Skin epidermis (tissue), 12 donors: ENCODE data around the gene SYNPO.

Experiments
- H3K27ac ChIP-seq, 21 experiments: fragments of 200-600 bp; sonication (generic) in 11 of 21; one replicate each; pipeline ENCODE4 v1.5.0; 2020; ENCODE audit warnings: mild to moderate bottlenecking in 3 of 21, inconsistent platforms in 2 of 21, moderate library complexity in 2 of 21
- H3K4me3 ChIP-seq, 7 experiments: fragments of 200-600 bp; sonication (generic) in 2 of 7; one replicate each; pipeline ENCODE4 v1.5.0; 2020; ENCODE audit warnings: inconsistent platforms in 2 of 7, mild to moderate bottlenecking in 2 of 7, moderate library complexity in 1 of 7

The SYNPO gene

GRCh38 chr5:150604894-150605440 is 35.5 kb upstream of the SYNPO start:
- Histone ChIP-seq H3K27ac (no peak overlapping the region), H3K4me3 (no peak overlapping the region)

DNA sequence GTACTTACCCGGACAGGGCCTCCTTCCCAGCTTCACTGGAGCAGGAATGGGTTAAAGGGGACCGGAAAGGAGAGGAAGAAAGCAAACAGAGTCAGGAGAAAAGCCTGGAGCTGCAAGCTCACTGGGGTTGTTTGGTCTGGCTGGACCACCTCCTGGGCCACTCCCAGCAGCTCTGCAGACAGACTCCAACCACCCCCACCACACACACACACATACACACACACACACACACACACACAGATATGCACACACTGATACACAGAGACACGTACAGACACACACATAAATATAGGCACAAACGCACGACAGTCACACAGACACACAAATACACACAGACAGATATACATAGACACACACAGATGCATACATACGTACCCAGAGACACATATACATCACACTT is 34.9 kb upstream of the SYNPO start:
- no peak overlapping the region for H3K27ac ChIP-seq
- no peak overlapping the region for H3K4me3 ChIP-seq

DNA sequence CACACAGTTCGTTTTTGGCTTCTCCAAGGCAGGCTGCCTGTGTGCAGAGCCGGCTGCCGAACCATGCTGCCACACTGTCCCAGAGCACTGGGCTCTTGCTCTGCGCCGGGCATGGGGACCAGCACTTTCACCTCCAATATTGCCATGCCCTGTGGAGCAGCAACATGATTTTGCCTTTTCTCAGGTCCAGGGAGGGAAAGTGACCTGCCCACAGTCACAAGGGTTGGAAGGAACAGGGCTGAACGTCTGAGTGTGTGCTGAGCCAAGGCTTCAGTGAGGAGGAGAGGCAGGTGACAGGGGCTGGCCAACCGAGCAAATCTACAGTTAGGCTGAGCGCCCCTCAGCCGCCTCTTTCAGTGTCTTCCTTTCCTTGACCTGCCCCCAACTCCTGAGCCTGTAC is 34.0 kb upstream of the SYNPO start:
- Histone ChIP-seq H3K27ac (no peak overlapping the region), H3K4me3 (no peak overlapping the region)

DNA sequence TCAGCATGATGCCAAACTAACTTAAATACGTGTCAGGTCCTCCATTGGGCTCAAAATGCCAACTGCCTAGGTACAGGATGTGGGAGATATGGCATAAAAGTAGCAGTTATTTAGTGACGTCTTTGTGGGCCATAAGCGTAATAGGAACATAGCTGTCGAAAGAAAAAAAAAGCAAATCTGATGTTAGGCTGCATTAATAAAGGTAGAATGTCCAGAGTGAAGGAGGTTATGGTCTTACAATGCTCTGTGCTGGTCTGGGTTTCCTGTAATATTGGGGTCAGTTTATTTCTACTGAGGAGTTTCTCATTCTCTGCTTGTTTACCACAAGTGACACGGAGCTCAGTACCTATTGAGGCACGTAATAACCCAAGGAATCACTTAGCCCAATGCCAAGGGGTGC is 33.4 kb upstream of the SYNPO start:
- Histone ChIP-seq H3K27ac (no peak overlapping the region), H3K4me3 (no peak overlapping the region)

GRCh38 chr5:150607991-150608390 is 32.5 kb upstream of the SYNPO start:
- no peak overlapping the region for H3K4me3 ChIP-seq
- no peak overlapping the region for H3K27ac ChIP-seq

GRCh38 chr5:150608991-150609390 is 31.5 kb upstream of the SYNPO start:
- Histone ChIP-seq H3K4me3 (no peak overlapping the region), H3K27ac (no peak overlapping the region)

DNA sequence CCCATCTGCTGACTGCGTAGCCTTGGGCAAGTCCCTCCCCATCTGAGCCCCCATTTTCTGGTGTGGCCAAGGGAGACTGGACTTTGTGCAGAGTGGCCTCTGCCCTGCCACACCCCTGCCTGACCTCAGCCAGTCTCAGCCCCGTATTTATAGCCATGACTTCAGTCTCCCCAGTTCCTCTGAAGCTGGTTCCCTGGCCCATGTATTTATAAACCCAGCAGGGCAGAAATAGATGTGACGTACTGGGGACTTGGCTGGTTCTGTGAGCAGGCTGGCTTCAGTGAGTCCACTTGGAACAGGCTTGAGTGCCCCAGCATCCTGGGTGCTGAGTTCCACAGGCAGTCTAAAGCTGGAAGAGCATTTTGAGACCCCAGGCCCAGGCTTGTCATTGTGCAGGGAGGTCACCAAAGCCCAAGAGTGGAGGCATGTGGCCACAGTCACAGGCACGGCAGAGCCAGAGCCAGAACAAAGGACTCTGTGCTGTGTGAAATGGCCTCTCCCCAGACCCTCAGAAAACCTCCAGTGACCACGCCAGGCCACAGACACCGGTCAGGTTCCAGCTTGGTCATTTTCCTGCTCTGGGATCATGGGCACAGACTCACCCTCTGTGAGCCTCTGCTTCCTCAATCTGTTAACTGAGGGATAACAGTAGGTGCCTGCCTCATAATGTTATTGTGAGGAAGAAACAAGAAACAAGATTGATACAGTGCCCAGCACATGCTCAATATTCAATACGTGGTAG is 30.4 kb upstream of the SYNPO start:
- peak overlapping the region in 5 of 21 experiments; percentile 13 to 44 (median 28) for H3K27ac ChIP-seq
- H3K4me3 ChIP-seq: no peak overlapping the region

DNA sequence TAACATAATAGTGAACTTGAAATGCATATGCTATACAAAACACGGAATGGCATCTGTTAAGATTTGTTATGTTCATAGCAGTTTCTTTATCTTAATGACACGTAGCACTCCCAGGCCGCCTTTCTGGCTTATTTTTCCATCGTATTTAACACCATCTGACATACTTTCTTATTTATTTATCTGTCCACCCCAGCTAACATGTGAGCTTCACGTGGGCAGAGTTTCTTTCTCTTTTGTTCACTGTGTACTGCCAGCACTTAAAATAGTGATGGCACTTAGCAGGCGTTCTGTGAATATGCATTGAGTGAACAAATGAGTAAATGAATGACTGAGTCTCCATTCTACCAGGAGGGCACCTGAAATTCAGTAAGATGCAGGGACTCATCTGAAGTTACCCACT is 29.4 kb upstream of the SYNPO start:
- Histone ChIP-seq H3K4me3 (no peak overlapping the region), H3K27ac (peak overlapping the region in 4 of 21 experiments; percentile 7 to 36 (median 26))

DNA sequence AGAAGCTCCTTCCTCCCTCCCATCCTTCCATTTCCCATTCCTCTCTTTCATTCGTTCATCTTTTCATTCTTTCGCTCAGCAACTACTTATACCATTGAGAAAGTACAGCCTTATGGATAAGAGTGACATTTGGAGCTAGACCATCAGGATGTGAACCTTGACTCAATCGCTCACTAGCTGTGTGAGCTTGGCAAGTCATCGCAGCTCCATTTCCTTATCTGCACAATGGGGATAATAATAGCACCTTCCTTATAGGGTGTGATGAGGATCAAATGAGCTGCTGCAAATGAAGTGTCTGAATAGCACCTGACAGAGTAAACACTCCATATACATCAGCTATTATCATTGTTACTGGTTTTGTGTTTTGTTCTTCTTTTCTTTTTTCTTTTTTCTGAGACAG is 28.1 kb upstream of the SYNPO start:
- Histone ChIP-seq H3K4me3 (no peak overlapping the region), H3K27ac (no peak overlapping the region)

DNA sequence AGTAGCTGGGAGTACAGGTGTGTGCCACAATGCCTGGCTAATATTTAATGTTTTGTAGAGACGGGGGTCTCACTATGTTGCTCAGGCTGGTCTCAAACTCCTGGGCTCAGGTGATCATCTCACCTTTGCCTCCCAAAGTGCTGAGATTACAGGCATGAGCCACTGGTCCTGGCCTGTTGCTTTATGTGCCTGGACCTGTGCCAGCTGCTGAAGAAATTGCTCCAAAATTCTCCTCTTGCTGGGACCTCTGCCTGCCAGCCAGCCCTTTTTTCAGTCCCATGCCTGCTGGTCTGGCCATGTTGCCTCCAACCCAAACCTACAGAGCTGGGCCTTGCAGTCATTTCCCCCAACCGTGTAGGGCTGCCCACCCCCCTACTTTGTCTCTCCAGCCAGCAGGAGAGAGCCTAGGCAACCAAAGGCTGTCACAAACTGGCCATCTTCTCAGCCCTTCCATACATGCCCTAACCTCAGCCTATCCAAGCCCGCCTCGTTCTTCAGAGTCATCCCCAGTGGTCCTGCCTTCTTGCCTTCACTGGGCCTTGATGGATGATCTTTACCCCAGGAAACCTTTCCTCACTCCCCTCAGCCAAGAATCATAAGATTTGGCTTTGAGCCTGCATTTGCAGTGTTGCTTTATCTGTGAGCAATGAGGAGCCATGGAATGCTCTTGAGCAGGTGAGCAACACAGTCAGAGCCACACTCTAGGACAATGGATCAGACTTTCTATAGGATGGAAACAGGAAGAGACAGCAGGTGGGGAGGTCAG is 27.4 kb upstream of the SYNPO start:
- H3K4me3 ChIP-seq: no peak overlapping the region
- H3K27ac ChIP-seq: peak overlapping the region in 2 of 21 experiments; percentile 25 to 28

DNA sequence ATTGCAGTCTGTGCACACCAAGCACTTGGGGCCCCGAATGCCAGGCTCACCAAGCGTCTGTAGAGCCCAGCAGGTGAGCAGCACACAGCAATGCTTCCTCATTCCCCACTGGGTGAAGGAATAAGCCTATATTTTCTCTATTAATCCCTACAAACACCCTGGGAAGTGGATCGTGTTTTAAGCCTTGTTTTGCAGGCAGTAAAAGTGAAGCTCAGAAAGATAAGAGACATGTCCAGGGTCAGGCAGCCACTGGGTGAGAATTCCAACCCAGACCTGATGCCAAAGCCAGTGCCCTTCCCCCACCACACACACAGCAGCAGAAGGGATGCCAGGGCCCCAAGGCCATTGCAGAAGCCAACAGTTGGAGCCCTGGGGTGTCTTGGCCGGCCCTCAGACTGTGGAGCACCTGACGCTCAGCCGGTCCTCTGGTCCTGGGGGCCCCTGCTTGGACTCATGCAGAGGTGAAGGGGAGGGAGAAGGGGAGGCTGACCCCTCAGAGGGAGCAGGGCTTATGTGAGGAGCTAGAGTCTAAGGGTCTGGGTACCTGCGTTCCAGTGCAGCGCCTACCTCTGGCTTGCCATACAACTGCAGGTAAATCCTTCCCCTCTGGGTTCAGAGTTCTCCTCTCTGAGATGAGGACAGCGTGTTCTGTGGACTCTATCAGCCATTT is 26.3 kb upstream of the SYNPO start:
- Histone ChIP-seq H3K4me3 (no peak overlapping the region), H3K27ac (peak overlapping the region in 4 of 21 experiments; percentile 18 to 60 (median 32))

- H3K27ac ChIP-seq: peak overlapping the region in 4 of 21 experiments; percentile 18 to 71 (median 46)
Observed at GRCh38 chr5:150614661-150615060, 25.8 kb upstream of the SYNPO start.

DNA sequence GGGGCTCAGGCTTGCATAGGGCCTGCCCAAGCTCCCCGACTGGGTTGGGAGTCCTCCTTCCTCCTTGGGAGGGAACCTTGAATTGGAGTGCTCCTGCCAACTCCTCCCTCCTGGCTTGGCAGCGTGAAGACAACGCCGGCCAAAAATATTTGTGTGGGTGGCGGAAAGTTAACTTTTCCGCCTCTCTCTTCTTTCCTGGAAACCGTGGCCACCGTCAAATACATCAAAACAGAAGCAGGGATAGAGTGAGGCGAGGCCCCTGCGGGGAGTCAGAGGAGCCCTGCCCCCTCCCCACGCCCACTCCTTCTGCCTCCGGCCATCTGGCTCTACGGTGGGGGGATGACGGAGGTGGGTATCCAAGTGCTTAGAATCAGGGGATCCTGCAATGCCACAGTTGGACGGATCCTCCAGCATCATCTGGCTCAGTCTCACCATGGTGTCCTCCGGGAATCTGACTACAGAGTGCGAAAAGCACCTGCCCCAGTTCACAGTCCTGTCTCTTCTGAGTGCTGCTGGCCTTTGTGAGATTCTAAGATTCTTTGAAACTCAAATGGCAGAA is 25.2 kb upstream of the SYNPO start:
- Histone ChIP-seq H3K27ac (peak overlapping the region in 15 of 21 experiments; percentile 0 to 72 (median 49)), H3K4me3 (no peak overlapping the region)

More at GRCh38 chr5:150614661-150615060, 25.8 kb upstream of the SYNPO start:
- no peak overlapping the region for H3K4me3 ChIP-seq

GRCh38 chr5:150616024-150616470 is 24.4 kb upstream of the SYNPO start:
- Histone ChIP-seq H3K4me3 (no peak overlapping the region), H3K27ac (peak overlapping the region in 11 of 21 experiments; percentile 0 to 72 (median 48))

GRCh38 chr5:150616506-150616905 is 24.0 kb upstream of the SYNPO start:
- H3K4me3 ChIP-seq: no peak overlapping the region
- H3K27ac ChIP-seq: peak overlapping the region in 6 of 21 experiments; percentile 3 to 72 (median 28)

- peak overlapping the region in 10 of 21 experiments; percentile 1 to 69 (median 32) for H3K27ac ChIP-seq
- no peak overlapping the region for H3K4me3 ChIP-seq
Observed at GRCh38 chr5:150618163-150618562, 22.3 kb upstream of the SYNPO start.

DNA sequence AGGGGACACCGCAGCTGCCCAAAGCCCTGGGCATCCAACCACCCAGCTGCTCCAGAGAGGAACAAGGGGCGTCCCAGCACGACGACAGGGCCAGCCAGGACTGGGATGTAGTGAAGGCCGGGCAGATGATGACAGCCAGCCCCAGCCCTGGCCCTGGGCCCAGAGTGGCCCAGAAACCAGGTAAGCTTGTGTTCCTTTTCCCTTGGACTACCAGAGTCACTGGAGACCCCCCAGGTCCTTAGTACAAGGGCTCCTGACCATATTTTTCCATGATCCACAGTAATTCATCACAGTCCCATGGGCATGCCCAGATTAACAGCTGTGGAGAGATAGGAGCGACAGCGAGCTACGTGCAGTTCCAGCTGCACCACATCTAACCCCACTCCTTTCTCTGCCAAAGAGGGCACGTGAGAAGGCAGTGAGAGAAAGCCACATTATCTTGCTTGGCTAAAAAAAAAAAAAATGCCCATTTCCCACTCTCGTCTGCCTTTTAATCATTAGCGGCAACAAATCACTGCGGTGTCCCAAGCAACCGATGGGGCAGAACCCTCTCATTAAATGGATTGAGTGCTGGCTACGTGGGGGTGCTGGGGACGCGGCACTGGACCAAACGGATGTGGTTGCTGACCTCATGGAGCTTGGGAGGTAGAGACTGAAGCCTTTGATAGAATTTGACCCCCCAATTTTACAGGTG is 21.7 kb upstream of the SYNPO start:
- peak overlapping the region in 11 of 21 experiments; percentile 7 to 69 (median 32) for H3K27ac ChIP-seq
- no peak overlapping the region for H3K4me3 ChIP-seq

- H3K4me3 ChIP-seq: no peak overlapping the region
- H3K27ac ChIP-seq: peak overlapping the region in 11 of 21 experiments; percentile 10 to 69 (median 46)
Observed at GRCh38 chr5:150619359-150620230, 20.9 kb upstream of the SYNPO start.
